ENCODE measurements around the gene FOXL1. TPM values are rescaled to one million over a fixed set of nuclear protein-coding genes. Genes with fewer than 3 reads are reported as not detected.

The FOXL1 gene
- total and polyA plus RNA-seq, 9 donors = 0.10 to 1.3 (median 0.44) TPM; not detected in 1

GRCh38 chr16:86630471-86630870, 52.1 kb downstream of the FOXL1 start:
- no peaks in the 10 kb centered on the region for H3K9me3 ChIP-seq
- H3K4me3 ChIP-seq = no peak overlapping the region
- intact Hi-C loops (cut with DNase I) = no loop called here
- no peak for DNase-seq
- no peak overlapping the region for H3K27ac ChIP-seq
- H3K4me1 ChIP-seq (ENCODE audit: insufficient read depth) = no peaks in the 10 kb centered on the region
- no peak for TF ChIP-seq EP300 (IDR thresholded peaks at IDR 0.05)
- TF ChIP-seq CTCF (IDR thresholded peaks at IDR 0.05) = no peak
- TF ChIP-seq POLR2A (IDR thresholded peaks at IDR 0.05) = no peak
- no peaks in the 10 kb centered on the region for H3K27me3 ChIP-seq
- no peaks in the 10 kb centered on the region for H3K36me3 ChIP-seq
- 60 to 70% (median 63%) methylated on average over 13 of the region's 13 CpGs for WGBS, 3 donors

- no peak for TF ChIP-seq EP300 (IDR thresholded peaks at IDR 0.05)
- no peak for TF ChIP-seq CTCF (IDR thresholded peaks at IDR 0.05)
- no peak for TF ChIP-seq POLR2A (IDR thresholded peaks at IDR 0.05)
- no peaks in the 10 kb centered on the region for H3K27me3 ChIP-seq
Observed at GRCh38 chr16:86631444-86631843, 53.1 kb downstream of the FOXL1 start.

More at GRCh38 chr16:86631444-86631843, 53.1 kb downstream of the FOXL1 start:
- no peaks in the 10 kb centered on the region for H3K4me1 ChIP-seq (ENCODE audit: insufficient read depth)
- no peaks in the 10 kb centered on the region for H3K9me3 ChIP-seq
- intact Hi-C loops (cut with DNase I) = no loop called here
- 83 to 86% (median 84%) methylated on average over 9 of the region's 9 CpGs for WGBS, 3 donors
- no peak for DNase-seq
- H3K4me3 ChIP-seq = no peak overlapping the region
- no peaks in the 10 kb centered on the region for H3K36me3 ChIP-seq
- no peak overlapping the region for H3K27ac ChIP-seq

Other genes with a start within 250 kb of the FOXL1 start
- gene FOXF1, start 68.0 kb upstream of the FOXL1 start, total RNA-seq = 1 to 10 TPM in 2 of 7 donors, under 1 TPM in 5; 0.22 to 1.5 (median 0.45) TPM
- under 1 TPM; 0.23 to 0.70 TPM for gene FOXF1, start 68.0 kb upstream of the FOXL1 start, polyA plus RNA-seq
- 10 to 100 TPM; 12.4 to 24.9 (median 22.5) TPM for gene MTHFSD, start 23.3 kb upstream of the FOXL1 start, total RNA-seq
- gene MTHFSD, start 23.3 kb upstream of the FOXL1 start, polyA plus RNA-seq = 10 to 100 TPM; 11.0 to 16.5 TPM
- gene FOXC2, start 11.7 kb upstream of the FOXL1 start, total RNA-seq = 1 to 10 TPM in 1 of 7 donors, under 1 TPM in 6; 0.10 to 1.3 (median 0.35) TPM
- gene FOXC2, start 11.7 kb upstream of the FOXL1 start, polyA plus RNA-seq = 1 to 10 TPM in 1 of 2 donors, under 1 TPM in 1; 0.47 to 2.5 TPM

Data from ovary (tissue), 9 donors.